ENCODE results near the gene MRPS6.

- no peak for TF ChIP-seq CTCF (conservative IDR thresholded peaks at IDR 0.05; ENCODE audit: low read depth, low read length)
- no peak for TF ChIP-seq SMC3 (IDR thresholded peaks at IDR 0.05; ENCODE audit: low read depth, low read length)
- TF ChIP-seq RCOR1 (IDR thresholded peaks at IDR 0.05; ENCODE audit: insufficient replicate concordance, low read length): no peak
- TF ChIP-seq POLR2A (IDR thresholded peaks at IDR 0.05; ENCODE audit: low read depth, low read length): no peak
- TF ChIP-seq MAFK (IDR thresholded peaks at IDR 0.05; ENCODE audit: low read depth, low read length): no peak
- TF ChIP-seq FOS (IDR thresholded peaks at IDR 0.05; ENCODE audit: low read depth, low read length): no peak
- TF ChIP-seq RAD21 (IDR thresholded peaks at IDR 0.05; ENCODE audit: low read length): no peak
- no peak for TF ChIP-seq USF2 (IDR thresholded peaks at IDR 0.05; ENCODE audit: low read depth, low read length)
- TF ChIP-seq RFX5 (IDR thresholded peaks at IDR 0.05; ENCODE audit: low read depth, low read length): no peak
- no peak for TF ChIP-seq CEBPB (IDR thresholded peaks at IDR 0.05; ENCODE audit: low read depth, low read length)
- no peak for TF ChIP-seq ELK1 (IDR thresholded peaks at IDR 0.05; ENCODE audit: borderline replicate concordance, low read depth, low read length)
- TF ChIP-seq CHD1 (IDR thresholded peaks at IDR 0.05; ENCODE audit: low read depth, low read length): no peak
Measured at GRCh38 chr21:34176448-34176847, 103.1 kb downstream of the MRPS6 start.
